ENCODE data around the gene OPHN1.

OPHN1 gene

DNA sequence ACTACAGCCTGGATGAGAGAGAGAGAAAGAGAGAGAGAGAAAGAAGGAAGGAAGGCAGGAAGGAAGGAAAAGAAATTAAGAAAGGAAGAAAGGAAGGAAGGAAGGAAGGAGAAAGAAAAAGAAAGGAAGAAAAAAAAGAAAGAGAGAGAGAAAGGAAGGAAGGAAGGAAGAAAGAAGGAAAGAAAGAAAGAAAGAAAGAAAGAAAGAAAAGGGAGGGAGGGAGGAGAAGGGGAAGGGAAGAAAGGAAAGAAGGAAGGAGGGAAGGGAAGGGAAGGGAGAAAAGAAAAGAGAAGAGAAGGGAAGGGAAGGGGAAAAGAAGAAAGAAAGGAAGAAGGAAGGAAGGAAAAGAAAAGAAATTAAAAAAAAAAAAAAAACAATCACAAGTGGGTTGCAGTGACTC is 146.3 kb downstream of the OPHN1 start:
- no peaks in the 10 kb centered on the region for H3K79me2 ChIP-seq (ENCODE audit: control insufficient read depth, low read length)
- H3K9me3 ChIP-seq (ENCODE audit: control insufficient read depth, insufficient read depth, low read length), result no peaks in the 10 kb centered on the region
- H3K27me3 ChIP-seq (ENCODE audit: control insufficient read depth, low read length), result no peaks in the 10 kb centered on the region
- H3K27ac ChIP-seq (ENCODE audit: low read depth, low read length), result no peak overlapping the region
- H3K4me3 ChIP-seq (ENCODE audit: low read length), result no peak overlapping the region
- H3F3A ChIP-seq (ENCODE audit: control insufficient read depth, insufficient read depth), result no peaks in the 10 kb centered on the region
- no peaks in the 10 kb centered on the region for H3K36me3 ChIP-seq (ENCODE audit: control insufficient read depth, low read length)
- no peaks in the 10 kb centered on the region for H4K20me1 ChIP-seq (ENCODE audit: control insufficient read depth, insufficient read depth, low read depth, low read length)
- TF ChIP-seq, protein P1, sequence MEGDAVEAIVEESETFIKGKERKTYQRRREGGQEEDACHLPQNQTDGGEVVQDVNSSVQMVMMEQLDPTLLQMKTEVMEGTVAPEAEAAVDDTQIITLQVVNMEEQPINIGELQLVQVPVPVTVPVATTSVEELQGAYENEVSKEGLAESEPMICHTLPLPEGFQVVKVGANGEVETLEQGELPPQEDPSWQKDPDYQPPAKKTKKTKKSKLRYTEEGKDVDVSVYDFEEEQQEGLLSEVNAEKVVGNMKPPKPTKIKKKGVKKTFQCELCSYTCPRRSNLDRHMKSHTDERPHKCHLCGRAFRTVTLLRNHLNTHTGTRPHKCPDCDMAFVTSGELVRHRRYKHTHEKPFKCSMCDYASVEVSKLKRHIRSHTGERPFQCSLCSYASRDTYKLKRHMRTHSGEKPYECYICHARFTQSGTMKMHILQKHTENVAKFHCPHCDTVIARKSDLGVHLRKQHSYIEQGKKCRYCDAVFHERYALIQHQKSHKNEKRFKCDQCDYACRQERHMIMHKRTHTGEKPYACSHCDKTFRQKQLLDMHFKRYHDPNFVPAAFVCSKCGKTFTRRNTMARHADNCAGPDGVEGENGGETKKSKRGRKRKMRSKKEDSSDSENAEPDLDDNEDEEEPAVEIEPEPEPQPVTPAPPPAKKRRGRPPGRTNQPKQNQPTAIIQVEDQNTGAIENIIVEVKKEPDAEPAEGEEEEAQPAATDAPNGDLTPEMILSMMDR (IDR thresholded peaks at IDR 0.05; ENCODE audit: low read depth, low read length, poor library complexity, severe bottlenecking), result no peak
- TF ChIP-seq EZH2phosphoT487 (IDR thresholded peaks at IDR 0.05; ENCODE audit: borderline replicate concordance, low read length), result no peak
- H3K4me2 ChIP-seq (ENCODE audit: low read length), result no peak overlapping the region
- no peaks in the 10 kb centered on the region for H3K9me2 ChIP-seq (replicated peaks; ENCODE audit: control insufficient read depth, low read length)
- no peaks in the 10 kb centered on the region for H3K4me1 ChIP-seq (ENCODE audit: control insufficient read depth, low read length)

DNA sequence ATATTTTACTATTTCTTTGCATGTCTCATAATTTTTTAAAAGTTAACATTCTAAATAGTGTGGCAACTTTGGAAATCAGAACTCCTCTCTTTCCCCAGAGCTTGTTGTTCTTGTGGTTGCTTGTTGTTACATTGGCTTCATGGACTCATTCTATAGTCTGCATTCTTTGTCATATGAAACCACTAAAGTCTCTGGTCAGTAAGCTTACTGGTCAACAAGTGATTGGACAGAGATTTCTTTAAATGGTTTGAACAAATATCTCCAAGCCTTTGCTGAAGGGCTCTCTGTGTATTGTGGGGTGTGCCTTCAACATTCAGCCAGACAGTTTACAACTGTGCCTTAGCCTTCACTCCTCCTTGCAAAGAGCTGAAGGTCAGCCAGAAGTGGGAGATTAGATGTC is 147.2 kb downstream of the OPHN1 start:
- no peaks in the 10 kb centered on the region for H3K9me3 ChIP-seq (ENCODE audit: control insufficient read depth, insufficient read depth, low read length)
- no peaks in the 10 kb centered on the region for H3K4me1 ChIP-seq (ENCODE audit: control insufficient read depth, low read length)
- H3K9me2 ChIP-seq (replicated peaks; ENCODE audit: control insufficient read depth, low read length), result no peaks in the 10 kb centered on the region
- H3K36me3 ChIP-seq (ENCODE audit: control insufficient read depth, low read length), result no peaks in the 10 kb centered on the region
- H3K27me3 ChIP-seq (ENCODE audit: control insufficient read depth, low read length), result no peaks in the 10 kb centered on the region
- H3F3A ChIP-seq (ENCODE audit: control insufficient read depth, insufficient read depth), result no peaks in the 10 kb centered on the region
- TF ChIP-seq EZH2phosphoT487 (IDR thresholded peaks at IDR 0.05; ENCODE audit: borderline replicate concordance, low read length), result no peak
- TF ChIP-seq, protein P1 (IDR thresholded peaks at IDR 0.05; ENCODE audit: low read depth, low read length, poor library complexity, severe bottlenecking), result no peak
- H3K27ac ChIP-seq (ENCODE audit: low read depth, low read length), result no peak overlapping the region
- H3K79me2 ChIP-seq (ENCODE audit: control insufficient read depth, low read length), result no peaks in the 10 kb centered on the region
- H3K4me2 ChIP-seq (ENCODE audit: low read length), result no peak overlapping the region
- H4K20me1 ChIP-seq (ENCODE audit: control insufficient read depth, insufficient read depth, low read depth, low read length), result no peaks in the 10 kb centered on the region
- H3K4me3 ChIP-seq (ENCODE audit: low read length), result no peak overlapping the region

DNA sequence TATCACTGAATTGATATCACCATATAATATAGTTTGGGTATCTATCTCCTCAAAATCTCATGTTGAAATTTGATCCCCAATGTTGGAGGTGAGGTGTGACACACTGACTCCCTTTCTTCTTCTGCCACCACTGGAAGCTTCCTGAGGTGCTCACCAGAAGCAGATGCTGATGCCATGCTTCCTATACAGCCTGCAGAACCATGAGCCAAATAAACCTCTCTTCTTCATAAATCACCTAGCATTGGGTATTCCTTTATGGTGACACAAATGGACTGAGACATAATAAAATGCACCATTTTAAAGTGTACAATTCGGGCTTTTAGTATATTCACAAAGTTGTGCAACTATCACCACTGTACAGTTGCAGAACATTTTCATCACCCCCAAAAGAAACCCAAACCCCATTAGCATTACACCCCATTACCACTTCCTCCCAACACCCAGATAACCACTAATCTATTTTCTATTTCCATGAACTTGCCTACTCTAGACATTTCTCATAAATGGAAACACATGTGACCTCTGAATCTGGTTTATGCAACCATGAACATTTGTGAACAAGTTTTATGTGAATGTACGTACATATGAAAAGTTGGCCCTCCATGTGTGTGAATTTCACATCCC is 148.9 kb downstream of the OPHN1 start:
- no peaks in the 10 kb centered on the region for H3K4me1 ChIP-seq (ENCODE audit: control insufficient read depth, low read length)

More for the DNA sequence above, 148.9 kb downstream of the OPHN1 start:
- Histone ChIP-seq H4K20me1 (ENCODE audit: control insufficient read depth, insufficient read depth, low read depth, low read length) (no peaks in the 10 kb centered on the region), H3K36me3 (ENCODE audit: control insufficient read depth, low read length) (no peaks in the 10 kb centered on the region), H3K79me2 (ENCODE audit: control insufficient read depth, low read length) (no peaks in the 10 kb centered on the region), H3K4me2 (ENCODE audit: low read length) (no peak overlapping the region), H3K9me2 (replicated peaks; ENCODE audit: control insufficient read depth, low read length) (no peaks in the 10 kb centered on the region), H3K27ac (ENCODE audit: low read depth, low read length) (no peak overlapping the region), H3K4me3 (ENCODE audit: low read length) (no peak overlapping the region), H3F3A (ENCODE audit: control insufficient read depth, insufficient read depth) (no peaks in the 10 kb centered on the region), H3K9me3 (ENCODE audit: control insufficient read depth, insufficient read depth, low read length) (no peaks in the 10 kb centered on the region), H3K27me3 (ENCODE audit: control insufficient read depth, low read length) (no peaks in the 10 kb centered on the region)
- TF ChIP-seq, protein P1 (IDR thresholded peaks at IDR 0.05; ENCODE audit: low read depth, low read length, poor library complexity, severe bottlenecking), result no peak
- no peak for TF ChIP-seq EZH2phosphoT487 (IDR thresholded peaks at IDR 0.05; ENCODE audit: borderline replicate concordance, low read length)

All from DOHH2 (cell line).